ENCODE results near the gene USH2A.

Gene USH2A

DNA sequence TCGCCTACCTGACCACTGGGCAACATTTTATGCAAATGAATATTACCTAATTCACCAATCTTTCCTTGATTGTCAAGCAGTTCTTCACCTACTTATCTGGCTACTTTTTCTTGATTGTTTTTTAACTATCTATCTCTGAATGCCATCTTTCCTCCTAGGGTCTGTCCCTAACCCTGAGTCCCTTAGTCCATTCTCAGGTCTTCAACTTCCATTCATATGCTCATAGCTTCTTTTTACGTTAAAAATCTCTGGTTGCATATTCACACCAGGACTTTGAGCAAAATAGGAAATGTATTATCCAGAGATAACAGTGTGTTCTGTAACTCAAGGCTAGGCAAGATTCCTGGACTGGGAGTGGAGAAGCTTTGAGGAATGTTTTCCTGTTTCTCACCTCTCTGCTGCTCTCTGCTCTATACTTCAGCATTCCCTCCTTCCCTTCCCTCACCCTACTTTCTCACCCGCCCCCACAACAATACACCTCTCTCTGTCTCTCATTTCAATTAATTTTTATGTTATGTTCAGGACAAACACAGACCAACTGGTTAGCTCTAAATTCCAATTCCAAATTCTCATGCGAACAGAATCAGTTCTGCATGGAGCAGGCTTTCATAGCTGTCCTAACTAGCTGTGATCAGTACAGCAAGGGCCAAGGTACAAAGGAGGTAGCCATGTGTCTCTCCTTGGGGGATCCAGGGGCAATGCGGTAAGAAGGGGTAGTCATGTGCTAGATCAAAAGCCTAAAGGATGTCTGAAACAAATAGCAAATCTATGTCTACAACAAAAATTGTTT is 278.4 kb downstream of the USH2A start:
- no peak for DNase-seq (ENCODE audit: low read depth in 2 of 2, low spot score in 1 of 2)

GRCh38 chr1:216142921-216143320 is 280.3 kb downstream of the USH2A start:
- DNase-seq (ENCODE audit: low read depth in 2 of 2, low spot score in 1 of 2) = no peak

- DNase-seq (ENCODE audit: low read depth in 2 of 2, low spot score in 1 of 2) = no peak
Observed at GRCh38 chr1:216140730-216141524, 282.3 kb downstream of the USH2A start.

GRCh38 chr1:216124192-216124781 is 299.0 kb downstream of the USH2A start:
- DNase-seq (ENCODE audit: low read depth in 2 of 2, low spot score in 1 of 2) = no peak

DNA sequence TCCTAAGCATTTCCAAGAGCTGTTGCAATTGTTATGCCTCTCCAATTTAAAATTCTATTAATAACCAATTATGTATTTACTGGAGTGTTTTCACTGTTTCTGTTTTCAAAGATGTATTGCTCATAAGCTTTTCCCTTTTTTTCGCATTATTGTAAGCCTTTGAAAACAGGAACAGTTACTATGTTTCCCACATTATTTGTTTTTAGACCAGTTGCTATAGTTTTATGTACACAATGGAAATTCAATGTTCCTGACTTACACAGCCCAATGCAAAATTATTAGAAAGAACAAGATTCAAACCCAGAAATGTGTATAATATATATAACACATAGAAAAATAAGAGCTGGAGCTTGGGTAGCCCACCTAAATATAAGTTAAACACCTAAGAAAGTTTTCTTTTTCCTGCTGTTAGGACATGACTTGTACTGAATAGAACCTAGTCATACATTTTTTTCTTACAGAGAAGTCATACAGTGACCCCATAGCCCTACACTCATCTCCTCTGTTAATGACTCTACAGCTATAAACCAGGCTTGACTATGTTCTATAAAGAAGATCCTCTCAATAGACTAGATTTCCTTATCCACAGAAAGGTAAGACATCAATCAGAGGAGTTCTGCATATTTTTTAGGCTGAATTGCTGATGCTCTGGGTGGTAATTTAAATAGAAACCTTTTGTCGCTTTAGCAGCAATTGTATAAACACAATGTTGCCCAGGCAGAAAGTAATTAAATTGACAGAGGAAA is 299.6 kb downstream of the USH2A start:
- DNase-seq (ENCODE audit: low read depth in 2 of 2, low spot score in 1 of 2) = no peak

GRCh38 chr1:216119600-216119999 is 303.6 kb downstream of the USH2A start:
- no peak for DNase-seq (ENCODE audit: low read depth in 2 of 2, low spot score in 1 of 2)

GRCh38 chr1:216114180-216114579 is 309.1 kb downstream of the USH2A start:
- no peak for DNase-seq (ENCODE audit: low read depth in 2 of 2, low spot score in 1 of 2)

DNA sequence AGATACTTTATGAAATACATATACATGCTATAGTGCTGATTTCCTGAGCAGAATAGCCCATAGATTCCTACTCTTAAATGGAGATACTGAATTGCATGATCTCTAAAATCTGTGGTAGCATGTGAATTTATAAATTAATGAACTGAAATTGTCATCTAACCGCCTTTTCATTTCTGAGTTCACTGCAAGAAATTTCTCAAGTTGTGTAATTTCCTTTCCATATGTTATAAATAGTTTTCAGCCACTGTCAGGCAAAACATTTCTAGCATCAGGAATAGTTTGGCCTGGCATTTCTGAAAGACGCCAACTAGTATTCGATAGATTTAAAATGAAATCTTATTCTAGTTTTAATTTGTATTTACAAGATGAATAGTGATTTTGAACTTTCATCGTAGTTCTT is 310.1 kb downstream of the USH2A start:
- DNase-seq (ENCODE audit: low read depth in 2 of 2, low spot score in 1 of 2) = no peak

DNA sequence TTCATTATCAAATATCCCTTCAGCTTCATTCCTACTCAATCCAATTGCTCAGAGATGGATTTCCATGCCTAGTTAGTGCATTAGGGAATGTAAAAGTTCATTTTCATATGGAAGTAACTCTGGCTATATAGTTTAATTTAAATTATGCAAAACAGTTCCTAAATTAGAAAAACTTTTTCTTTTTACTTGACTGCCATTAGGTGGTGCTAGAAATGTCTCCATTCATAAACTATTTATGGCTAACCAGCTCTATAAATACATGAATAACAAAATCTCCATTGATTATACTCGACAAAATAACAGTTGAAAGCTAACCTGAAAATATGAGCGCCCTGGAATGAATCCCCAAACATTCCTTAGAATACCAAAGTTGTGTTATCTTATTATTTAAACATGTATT is 311.4 kb downstream of the USH2A start:
- DNase-seq (ENCODE audit: low read depth in 2 of 2, low spot score in 1 of 2) = no peak

- no peak for DNase-seq (ENCODE audit: low read depth in 2 of 2, low spot score in 1 of 2)
Observed at GRCh38 chr1:216095400-216095799, 327.8 kb downstream of the USH2A start.

GRCh38 chr1:216090556-216090955 is 332.7 kb downstream of the USH2A start:
- DNase-seq (ENCODE audit: low read depth in 2 of 2, low spot score in 1 of 2) = no peak

GRCh38 chr1:216086678-216087077 is 336.6 kb downstream of the USH2A start:
- no peak for DNase-seq (ENCODE audit: low read depth in 2 of 2, low spot score in 1 of 2)

DNA sequence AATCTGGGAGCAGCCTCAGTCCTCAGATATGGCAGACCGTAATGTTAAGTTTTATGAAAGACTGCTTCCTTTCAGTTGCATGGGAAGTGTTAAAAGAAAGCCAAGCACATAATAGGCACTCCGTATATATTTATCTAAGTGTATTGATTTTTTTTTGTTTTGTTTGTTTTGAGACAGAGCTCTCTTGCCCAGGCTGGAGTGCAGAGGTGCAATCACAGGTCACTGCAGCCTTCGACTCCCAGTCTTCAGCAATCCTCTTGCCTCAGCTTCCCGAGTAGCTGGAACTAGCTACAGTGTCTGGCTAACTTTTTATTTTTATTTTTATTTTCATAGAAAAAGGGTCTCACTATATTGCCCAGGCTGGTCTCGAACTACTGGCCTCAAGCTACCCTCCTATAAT is 341.8 kb downstream of the USH2A start:
- DNase-seq (ENCODE audit: low read depth in 2 of 2, low spot score in 1 of 2) = no peak

DNA sequence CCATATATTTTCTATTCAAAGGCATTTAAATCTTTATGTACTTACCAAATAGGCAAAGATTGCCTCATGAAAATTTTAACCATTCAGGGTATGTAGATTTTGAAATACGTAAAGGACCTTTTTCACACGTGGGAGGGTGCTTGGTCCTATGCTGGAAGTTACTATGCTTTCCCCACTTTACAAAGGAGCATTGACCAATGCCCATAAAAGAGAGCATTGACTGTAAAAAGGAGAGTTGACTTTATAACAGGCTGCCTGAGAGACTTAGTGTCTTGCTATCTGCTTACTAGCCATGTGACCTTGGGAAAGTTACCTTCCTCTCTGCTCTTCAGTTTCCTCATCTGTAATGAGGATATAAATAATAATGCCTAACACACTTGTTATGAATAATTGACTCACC is 346.5 kb downstream of the USH2A start:
- no peak for DNase-seq (ENCODE audit: low read depth in 2 of 2, low spot score in 1 of 2)

DNA sequence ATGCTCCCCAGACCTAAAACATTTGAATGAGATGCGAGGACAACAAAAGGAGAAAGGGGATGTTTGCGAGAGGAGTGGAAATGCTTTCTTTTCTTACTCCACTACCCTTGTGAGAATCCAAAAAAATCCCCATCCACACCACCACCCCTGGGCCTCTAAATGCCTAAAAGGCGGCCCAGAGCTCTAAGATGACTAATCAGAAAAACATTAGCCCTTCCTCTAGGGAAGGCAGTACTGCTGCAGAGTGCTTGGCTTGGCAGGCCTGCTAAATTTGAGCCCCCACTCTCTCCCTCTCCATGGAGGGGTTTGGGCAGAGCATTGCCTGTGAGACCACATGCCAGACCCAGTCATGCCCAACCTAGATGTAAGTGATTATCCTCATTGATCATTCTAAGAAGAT is 347.9 kb downstream of the USH2A start:
- no peak for DNase-seq (ENCODE audit: low read depth in 2 of 2, low spot score in 1 of 2)

GRCh38 chr1:216073793-216074595 is 349.3 kb downstream of the USH2A start:
- DNase-seq (ENCODE audit: low read depth in 2 of 2, low spot score in 1 of 2) = no peak

DNA sequence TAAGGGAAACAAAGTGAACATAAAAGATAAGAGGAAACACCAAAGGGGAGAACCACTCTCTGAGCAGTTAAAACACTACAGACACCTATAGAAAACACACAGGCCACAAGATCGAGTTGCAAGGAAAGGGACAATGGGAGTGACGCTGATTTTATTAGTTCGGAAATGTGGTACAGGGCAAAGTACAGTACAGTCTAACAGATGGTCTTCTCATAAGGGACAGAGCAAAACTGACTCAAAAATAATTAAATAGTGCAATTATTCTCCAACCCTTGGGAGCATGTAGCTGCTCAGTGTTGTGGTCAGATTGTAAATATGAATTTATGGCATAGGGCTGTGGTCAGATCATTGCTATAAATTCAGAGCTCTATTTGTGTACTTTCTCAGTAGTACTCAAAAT is 352.0 kb downstream of the USH2A start:
- DNase-seq (ENCODE audit: low read depth in 2 of 2, low spot score in 1 of 2) = no peak

DNA sequence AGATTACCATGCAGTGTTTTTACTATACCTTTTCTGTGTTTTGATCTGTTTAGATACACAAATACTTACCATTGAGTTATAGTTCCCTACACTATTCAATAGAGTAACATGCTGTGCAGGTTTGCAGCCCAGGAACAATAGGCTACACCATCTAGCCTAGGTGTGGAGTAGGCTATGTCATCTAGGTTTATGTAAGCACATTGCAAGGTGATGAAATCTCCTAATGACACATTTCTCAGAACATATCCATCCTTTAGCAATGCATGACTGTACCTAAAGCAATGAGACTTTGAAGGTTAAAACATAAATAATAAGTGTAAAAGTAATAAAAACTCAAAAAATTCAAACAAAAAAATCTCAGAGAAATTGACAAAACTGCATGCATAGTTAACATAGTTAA is 358.6 kb downstream of the USH2A start:
- no peak for DNase-seq (ENCODE audit: low read depth in 2 of 2, low spot score in 1 of 2)

- no peak for DNase-seq (ENCODE audit: low read depth in 2 of 2, low spot score in 1 of 2)
Observed at GRCh38 chr1:216057947-216058346, 365.3 kb downstream of the USH2A start.

GRCh38 chr1:216057063-216057462 is 366.2 kb downstream of the USH2A start:
- no peak for DNase-seq (ENCODE audit: low read depth in 2 of 2, low spot score in 1 of 2)

- no peak for DNase-seq (ENCODE audit: low read depth in 2 of 2, low spot score in 1 of 2)
Observed at GRCh38 chr1:216055004-216055403, 368.2 kb downstream of the USH2A start.

Data from stimulated activated CD8-positive, alpha-beta memory T cell treated with anti-CD3 and anti-CD28 coated beads, Interleukin-4, amount 100 ng/mL, for 1 hour (primary cell).